OCI-LY7 (cell line): ENCODE data around the gene EPS15. TPM values are rescaled to one million over a fixed set of nuclear protein-coding genes. Genes with fewer than 3 reads are reported as not detected.

Source experiments
- BruUV-seq: library from RNA; stranded (reverse); fragments of 400-500 nt; replicated peaks from 2 replicates; lab custom pipeline; 2021; lab: Mats Ljungman, UMichigan
- CTCF ChIA-PET: fragments of 300-600 bp; sonication (Branson Sonifier 250); formaldehyde crosslinking; loops from one replicate; lab custom pipeline; 2022; ENCODE audit warnings: antibody characterized with exemption; ENCODE audit not compliant: unreplicated experiment; lab: Charles Lee
- POLR2A ChIA-PET: fragments of 300-600 bp; sonication (Branson Sonifier 250); formaldehyde crosslinking; loops from one replicate; lab custom pipeline; 2022; ENCODE audit warnings: antibody characterized with exemption; lab: Charles Lee
- DNase-seq: peaks from one replicate; pipeline ENCODE4 v3.0.0-alpha.2; 2015; ENCODE audit warnings: low spot score
- H2AFZ ChIP-seq: fragments of 200-600 bp; sonication (generic), shearing (Covaris generic); 2 replicates; pipeline ENCODE4 v1.6.1; 2014; ENCODE audit warnings: mild to moderate bottlenecking, antibody characterized with exemption, low read length, moderate library complexity
- H3K27ac ChIP-seq: fragments of 200-600 bp; sonication (generic); 2 replicates; pipeline ENCODE4 v1.5.1; 2014; ENCODE audit warnings: mixed run types, low read depth, mild to moderate bottlenecking, moderate library complexity, low read length, inconsistent platforms; ENCODE audit not compliant: poor library complexity, severe bottlenecking
- H3K36me3 ChIP-seq: fragments of 200-600 bp; sonication (generic); 2 replicates; pipeline ENCODE4 v1.6.1; 2014; ENCODE audit warnings: mild to moderate bottlenecking, antibody characterized with exemption, low read length, moderate library complexity, mixed read lengths; ENCODE audit not compliant: insufficient read depth
- H3K4me1 ChIP-seq: fragments of 200-600 bp; sonication (generic); 2 replicates; pipeline ENCODE4 v1.5.1; 2014; ENCODE audit warnings: mild to moderate bottlenecking, low read length; ENCODE audit not compliant: insufficient read depth, poor library complexity, severe bottlenecking
- H3K4me2 ChIP-seq: fragments of 200-600 bp; sonication (generic); 2 replicates; pipeline ENCODE4 v1.6.1; 2014; ENCODE audit warnings: mild to moderate bottlenecking, low read length
- H3K4me3 ChIP-seq: fragments of 200-600 bp; sonication (generic); 2 replicates; pipeline ENCODE4 v1.5.1; 2014; ENCODE audit warnings: mild to moderate bottlenecking, low read depth, low read length; ENCODE audit not compliant: poor library complexity, severe bottlenecking
- H3K79me2 ChIP-seq: fragments of 200-600 bp; sonication (generic); 2 replicates; pipeline ENCODE4 v1.6.1; 2016; ENCODE audit warnings: low read depth, mild to moderate bottlenecking, low read length, moderate library complexity, mixed read lengths; ENCODE audit not compliant: insufficient read depth
- H3K9me2 ChIP-seq: fragments of 200-600 bp; sonication (generic); 2 replicates; pipeline ENCODE4 v1.6.1; 2016; ENCODE audit warnings: mild to moderate bottlenecking, low read length, mixed read lengths; ENCODE audit not compliant: insufficient read depth
- H3K9me3 ChIP-seq: fragments of 200-600 bp; sonication (generic); 2 replicates; pipeline ENCODE4 v1.6.1; 2014; ENCODE audit warnings: mild to moderate bottlenecking, mixed run types, low read length, mixed read lengths
- H4K20me1 ChIP-seq: fragments of 200-600 bp; sonication (generic); 2 replicates; pipeline ENCODE4 v1.6.1; 2014; ENCODE audit warnings: mild to moderate bottlenecking, antibody characterized with exemption, low read length, moderate library complexity, mixed read lengths; ENCODE audit not compliant: insufficient read depth
- CTCF ChIP-seq: fragments of 200-600 bp; sonication (generic); conservative IDR thresholded peaks from 2 replicates; pipeline ENCODE4 v1.5.1; 2014; ENCODE audit warnings: mild to moderate bottlenecking, antibody characterized with exemption, low read length, moderate library complexity, mixed read lengths
- EZH2phosphoT487 ChIP-seq: fragments of 200-600 bp; sonication (generic); IDR thresholded peaks from 2 replicates; pipeline ENCODE4 v1.6.1; 2018; ENCODE audit warnings: low read depth, borderline replicate concordance, mild to moderate bottlenecking, mixed run types, antibody characterized with exemption, low read length, moderate library complexity, mixed read lengths
- intact Hi-C: fragments of 100-400 bp; cut with micrococcal nuclease; formaldehyde crosslinking; loops from one replicate; pipeline ENCODE4 v1.10.0; 2022; ENCODE audit not compliant: unreplicated experiment
- total RNA-seq, 2 experiments: library from RNA; depleted of rRNA in 1 of 2; stranded (reverse); fragments of >200 nt in 1 of 2; shearing (Covaris generic) in 1 of 2; gene quantifications; 2 replicates each; pipeline ENCODE4 v1.2.3, GENCODE V29; 2014 to 2022

EPS15 gene
- total RNA-seq, 2 experiments from 2014 or later = 23.8 to 73.2 TPM

DNA sequence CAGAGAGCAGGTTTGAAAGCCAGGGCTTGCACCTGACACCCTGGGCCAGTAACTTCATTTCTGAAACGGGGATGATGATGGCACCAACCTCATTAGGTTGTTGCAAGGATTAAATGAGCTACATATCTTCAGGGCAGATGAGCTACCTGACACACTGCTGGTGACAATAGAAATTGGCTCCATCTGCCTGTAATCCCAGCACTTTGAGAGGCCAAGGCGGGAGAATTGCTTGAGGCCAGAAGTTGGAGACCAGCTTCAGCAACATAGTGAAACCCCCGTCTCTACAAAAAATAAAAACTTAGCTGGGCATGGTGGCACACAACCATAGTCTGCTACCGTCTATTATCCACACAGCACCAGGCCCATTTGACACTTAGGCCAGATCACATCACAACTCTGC, 182.4 kb downstream of the EPS15 start:
- no peaks in the 10 kb centered on the region for H3K9me3 ChIP-seq
- ChIA-PET POLR2A (interaction anchor here (0.7 to 0.9 kb wide), 3 partner anchors 11 to 309 kb away, joined by 3 to 4 read pairs (median 3); no protein-coding TSS in a partner anchor), CTCF (no interaction called here)
- H3K79me2 ChIP-seq = no peaks in the 10 kb centered on the region
- TF ChIP-seq EZH2phosphoT487 = no peak
- no peak for TF ChIP-seq CTCF
- BruUV-seq = no TSS peak
- no peak for DNase-seq
- H3K27ac ChIP-seq = no peak overlapping the region
- intact Hi-C loops = no loop called here
- H4K20me1 ChIP-seq = no peaks in the 10 kb centered on the region
- no peaks in the 10 kb centered on the region for H3K4me1 ChIP-seq
- H3K4me2 ChIP-seq = no peak overlapping the region
- H2AFZ ChIP-seq = no peak overlapping the region
- no peak overlapping the region for H3K4me3 ChIP-seq
- no peaks in the 10 kb centered on the region for H3K36me3 ChIP-seq
- no peaks in the 10 kb centered on the region for H3K9me2 ChIP-seq

DNA sequence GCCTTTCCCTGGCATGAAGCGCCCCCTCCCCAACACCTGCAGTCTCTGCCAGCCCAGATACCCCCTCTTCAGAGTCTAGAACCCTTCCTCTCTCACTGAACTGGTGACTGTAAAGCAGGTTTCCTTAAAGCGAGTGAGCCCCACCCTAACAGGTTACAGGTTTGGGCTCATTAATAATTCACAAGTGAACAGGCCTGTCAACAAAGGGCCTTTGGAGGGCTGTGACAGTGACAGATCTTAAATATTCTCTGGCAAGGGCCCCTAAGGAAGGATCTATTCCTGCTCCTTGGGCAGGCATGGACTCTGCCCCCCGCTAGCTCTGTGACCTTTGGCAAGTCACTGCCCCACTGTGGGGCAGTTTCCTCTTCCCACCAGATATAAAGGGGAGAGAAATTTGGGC, 183.1 kb downstream of the EPS15 start:
- DNase-seq = no peak
- Histone ChIP-seq H3K9me2 (no peaks in the 10 kb centered on the region), H3K4me2 (no peak overlapping the region), H3K9me3 (no peaks in the 10 kb centered on the region), H3K36me3 (no peaks in the 10 kb centered on the region), H3K4me3 (no peak overlapping the region), H3K79me2 (no peaks in the 10 kb centered on the region), H4K20me1 (no peaks in the 10 kb centered on the region), H3K27ac (no peak overlapping the region), H2AFZ (no peak overlapping the region), H3K4me1 (no peaks in the 10 kb centered on the region)
- intact Hi-C loops = no loop called here
- TF ChIP-seq EZH2phosphoT487 (no peak), CTCF (no peak)
- ChIA-PET POLR2A (no interaction called here), CTCF (no interaction called here)
- no TSS peak for BruUV-seq

DNA sequence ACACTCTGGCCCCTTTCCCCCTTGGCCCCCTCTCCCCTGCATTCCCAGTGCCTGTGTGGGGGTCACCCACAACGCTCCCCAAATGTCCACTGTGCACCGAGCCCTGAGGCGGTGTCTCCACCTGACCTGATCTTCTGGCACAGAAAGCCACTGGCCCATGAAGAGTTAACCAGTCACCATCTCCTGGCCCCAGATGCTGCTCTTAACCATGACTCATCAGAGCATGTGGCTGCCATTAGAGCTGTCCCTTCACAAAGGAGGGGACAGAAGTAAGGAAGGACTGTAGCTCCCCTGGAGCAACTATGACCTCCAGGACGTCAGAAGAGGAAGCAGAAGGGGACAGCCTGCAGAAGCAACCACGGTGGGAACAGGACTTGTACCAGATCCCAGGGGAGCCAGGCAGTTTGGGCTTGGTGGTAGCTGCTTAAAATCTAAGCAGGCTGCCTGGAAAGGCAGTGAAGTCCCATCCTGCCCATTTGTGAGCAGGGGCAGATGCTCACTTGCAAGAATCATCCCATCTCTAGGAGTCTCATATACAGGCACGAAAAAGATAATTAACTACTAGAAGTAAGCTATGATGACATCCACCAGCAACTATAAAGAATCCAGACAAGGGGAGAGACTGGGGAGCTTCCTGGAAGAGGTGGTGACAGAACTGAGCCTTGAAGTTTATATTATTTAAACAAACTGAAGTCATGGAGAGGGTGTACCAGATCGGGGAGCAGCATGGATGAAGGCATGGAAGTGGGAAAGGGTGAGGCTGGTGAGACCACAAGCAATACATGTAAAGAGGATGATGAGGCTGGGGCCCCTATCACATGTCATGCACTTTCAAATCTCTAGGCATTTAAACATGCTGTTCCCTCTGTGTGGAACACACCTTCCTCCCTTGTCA, 187.6 kb downstream of the EPS15 start:
- TF ChIP-seq CTCF (no peak), EZH2phosphoT487 (no peak)
- intact Hi-C loops = no loop called here
- Histone ChIP-seq H3K36me3 (no peaks in the 10 kb centered on the region), H2AFZ (no peak overlapping the region), H3K79me2 (no peaks in the 10 kb centered on the region), H3K9me2 (no peaks in the 10 kb centered on the region), H3K4me2 (no peak overlapping the region), H3K27ac (no peak overlapping the region), H4K20me1 (no peaks in the 10 kb centered on the region), H3K9me3 (no peaks in the 10 kb centered on the region), H3K4me3 (no peak overlapping the region), H3K4me1 (no peaks in the 10 kb centered on the region)
- no peak for DNase-seq
- no TSS peak for BruUV-seq
- POLR2A ChIA-PET = interaction anchor here (0.7 kb wide), 1 partner anchor 181 kb away, joined by 3 read pairs; no protein-coding TSS in a partner anchor
- CTCF ChIA-PET = no interaction called here
